Ramos (cell line): ENCODE measurements around the gene STOX2.
"Not testable (repeated sequence)": the region's sequence is repeated elsewhere in the genome, so short reads cannot be mapped to it uniquely, and the experiment has no call there.

ENCODE experiments used
- in situ Hi-C: fragments of 300-500 bp; cut with MboI; formaldehyde crosslinking; loops from one replicate; pipeline ENCODE4 v1.14.3; 2022; ENCODE audit warnings: low sequenced_read_pairs; ENCODE audit not compliant: unreplicated experiment

The STOX2 gene

DNA sequence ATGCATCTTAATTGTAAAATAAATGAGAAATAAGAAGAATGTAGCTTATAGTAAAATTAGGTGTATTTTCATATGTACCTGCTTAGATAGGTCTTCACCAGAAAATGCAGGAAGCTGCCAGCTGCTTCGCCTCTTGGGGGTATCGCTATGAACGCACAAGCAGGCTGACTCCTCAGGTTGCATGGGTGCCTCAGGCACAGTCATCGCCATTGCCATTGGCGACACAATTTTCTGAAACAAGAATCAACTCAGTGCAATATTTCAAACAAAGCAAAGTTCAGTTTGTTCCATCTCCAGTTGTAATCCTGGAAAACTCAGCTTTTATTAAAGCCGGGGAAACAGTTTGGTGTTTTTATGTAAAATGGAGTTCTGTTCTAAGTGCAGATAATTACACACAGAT, 29.7 kb downstream of the STOX2 start:
- in situ Hi-C loops, result no loop called here

DNA sequence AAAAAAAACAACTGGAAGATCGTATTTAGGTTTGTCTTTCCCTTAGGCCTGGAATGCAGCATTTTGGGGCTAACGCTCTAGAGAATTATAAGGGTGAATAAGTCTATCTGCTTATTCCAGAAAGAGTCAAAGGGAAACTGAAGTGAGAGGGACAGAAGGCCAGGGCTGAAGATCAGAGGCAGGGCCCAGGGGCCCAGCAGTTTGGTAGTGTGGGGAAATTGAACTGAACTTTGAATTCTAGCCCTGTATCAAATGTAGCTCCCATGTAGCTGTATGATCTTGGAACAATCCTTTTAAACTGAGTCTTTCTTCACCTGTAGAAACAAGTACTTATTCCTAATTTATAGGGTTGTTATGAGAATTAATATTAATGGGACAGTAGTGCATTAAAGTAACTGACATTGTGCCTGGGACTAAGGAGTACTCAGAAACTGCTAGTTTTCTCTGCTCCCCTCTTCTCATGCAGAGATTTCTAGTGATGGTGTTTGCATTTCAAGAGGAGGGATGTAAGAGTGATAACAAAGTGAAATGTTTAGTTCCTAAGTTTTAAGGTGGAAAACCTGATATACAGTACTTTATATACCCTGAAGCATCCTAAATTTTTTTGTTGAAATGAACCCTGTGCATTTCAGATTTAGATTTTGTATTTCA, 30.4 kb downstream of the STOX2 start:
- in situ Hi-C loops, result no loop called here

DNA sequence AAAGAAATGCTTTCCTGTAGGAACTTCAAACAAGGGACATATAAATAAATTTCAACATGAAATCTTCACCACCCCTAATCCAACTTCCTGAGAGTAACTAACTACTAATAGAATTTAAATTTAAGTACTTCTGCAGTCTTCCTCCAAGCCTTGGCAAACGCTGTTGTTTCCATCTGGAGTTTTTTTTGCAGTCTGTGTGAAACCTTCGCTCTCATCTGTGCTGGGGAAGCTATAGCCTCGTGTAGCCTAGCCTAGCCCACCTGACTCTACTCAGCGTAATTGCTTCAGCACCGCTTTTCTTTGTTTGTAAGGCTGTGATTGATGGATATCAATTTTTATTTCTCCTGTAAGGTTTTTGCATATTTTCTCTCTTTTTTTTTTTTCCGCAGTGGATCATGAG, 30.9 kb downstream of the STOX2 start:
- in situ Hi-C loops, result no loop called here

DNA sequence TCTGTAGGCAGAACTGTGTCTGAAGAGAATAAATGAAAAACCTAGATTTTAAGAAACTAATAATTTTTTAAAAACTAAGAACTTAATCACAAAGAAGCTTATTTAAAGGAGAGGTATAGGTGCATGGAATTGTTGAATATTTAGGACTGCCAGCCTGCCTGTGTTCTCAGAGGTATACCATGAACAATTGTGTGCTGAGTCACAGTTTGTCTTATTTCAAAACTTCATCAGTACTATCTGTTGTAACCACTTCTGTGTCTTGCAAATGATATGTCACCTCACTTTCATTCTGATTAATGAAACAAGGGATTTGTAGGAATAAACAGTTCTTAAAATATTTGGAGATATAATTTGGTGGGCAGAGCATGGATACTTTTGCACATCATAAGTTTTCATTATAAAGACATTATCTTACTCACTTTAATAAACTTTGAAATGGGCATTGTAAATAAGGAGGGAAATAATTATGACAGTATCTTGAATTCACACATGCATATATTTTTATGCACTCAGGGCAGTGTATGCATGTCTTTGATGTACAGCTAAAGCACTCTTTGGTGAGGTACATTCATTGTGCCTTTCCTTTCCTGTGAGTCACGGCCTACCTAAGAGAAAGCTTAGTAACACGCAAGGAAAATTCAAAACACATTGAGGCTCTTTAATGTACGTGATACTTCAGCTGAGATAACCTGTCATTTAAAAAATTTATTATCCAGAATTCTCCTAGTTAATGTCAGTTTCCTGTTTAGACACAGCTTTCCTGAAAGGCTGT, 31.7 kb downstream of the STOX2 start:
- in situ Hi-C loops, result no loop called here

DNA sequence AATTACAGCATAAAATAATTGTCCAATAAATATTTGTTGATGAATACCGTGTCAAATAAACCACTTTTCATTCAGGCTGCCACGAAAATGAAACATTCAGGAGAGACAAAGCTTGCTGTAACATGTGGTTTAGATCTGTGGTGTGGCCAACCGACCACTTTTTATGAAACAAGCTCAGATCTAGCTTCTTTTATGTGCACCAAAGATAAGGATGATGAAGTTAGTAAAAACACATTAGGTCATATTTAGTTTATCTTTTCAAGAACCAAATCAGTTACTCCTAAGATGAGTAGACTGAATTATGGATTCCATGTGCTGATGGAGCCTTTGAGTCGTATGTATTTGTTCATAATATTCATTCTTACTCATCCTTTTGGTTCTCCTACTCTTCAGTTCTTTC, 35.8 kb downstream of the STOX2 start:
- in situ Hi-C loops, result no loop called here

DNA sequence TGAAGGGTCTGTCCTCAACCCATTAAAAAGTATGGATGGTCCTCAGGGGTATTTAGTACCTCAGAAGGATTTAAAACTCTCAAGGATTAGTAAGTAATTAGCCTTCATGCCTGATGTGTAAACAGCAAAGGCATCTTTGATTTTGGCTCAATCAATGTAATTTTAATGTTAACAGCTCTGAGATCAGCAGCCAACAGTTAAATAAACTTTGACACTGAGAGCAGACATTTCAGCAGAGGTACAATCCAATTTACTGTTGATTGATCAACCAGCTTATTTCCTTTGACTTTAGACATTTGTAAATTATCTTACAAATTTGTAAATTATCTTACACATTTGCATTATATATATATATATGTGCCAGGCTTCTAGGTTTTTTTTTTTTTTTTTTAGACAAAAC, 36.9 kb downstream of the STOX2 start:
- in situ Hi-C loops, result no loop called here

DNA sequence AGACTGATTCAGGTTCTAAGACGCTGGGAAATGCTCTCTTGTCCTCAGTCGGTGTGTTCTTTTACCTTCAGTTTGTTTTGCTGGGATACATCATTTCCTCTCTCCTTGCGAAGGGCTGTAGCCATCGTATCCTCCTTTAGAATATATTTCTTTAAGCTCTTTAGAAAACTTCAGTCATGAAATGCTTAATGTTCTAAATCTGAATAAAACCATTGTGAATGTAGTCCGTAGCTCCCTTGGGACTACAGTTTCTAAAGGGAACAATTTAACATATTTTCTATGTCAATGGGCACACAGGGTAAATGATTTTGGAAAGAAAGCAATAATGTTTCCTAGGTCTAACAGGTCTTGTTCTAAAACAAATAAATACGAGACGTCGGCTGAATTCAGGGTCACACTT, 40.6 kb downstream of the STOX2 start:
- in situ Hi-C loops, result no loop called here

DNA sequence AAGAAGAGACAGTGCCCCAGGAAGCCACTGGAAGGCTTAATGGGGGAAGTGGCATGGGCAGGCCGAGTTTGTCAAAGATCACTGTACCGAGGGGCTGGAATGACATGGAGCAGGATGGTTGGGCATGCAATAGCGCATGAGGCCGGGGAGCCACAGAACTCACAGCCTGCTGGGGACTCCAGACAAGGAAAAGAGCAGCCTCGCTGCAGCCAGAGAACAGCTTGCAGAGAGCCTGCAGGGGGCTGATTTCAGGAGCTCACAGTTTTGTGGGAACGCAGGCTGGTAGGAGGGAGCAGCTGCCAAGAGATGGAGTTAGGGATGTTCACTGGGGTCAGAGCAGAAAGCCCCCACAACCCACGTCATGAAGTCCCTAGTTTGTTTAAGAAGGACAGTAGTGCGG, 45.4 kb downstream of the STOX2 start:
- in situ Hi-C loops, result no loop called here

DNA sequence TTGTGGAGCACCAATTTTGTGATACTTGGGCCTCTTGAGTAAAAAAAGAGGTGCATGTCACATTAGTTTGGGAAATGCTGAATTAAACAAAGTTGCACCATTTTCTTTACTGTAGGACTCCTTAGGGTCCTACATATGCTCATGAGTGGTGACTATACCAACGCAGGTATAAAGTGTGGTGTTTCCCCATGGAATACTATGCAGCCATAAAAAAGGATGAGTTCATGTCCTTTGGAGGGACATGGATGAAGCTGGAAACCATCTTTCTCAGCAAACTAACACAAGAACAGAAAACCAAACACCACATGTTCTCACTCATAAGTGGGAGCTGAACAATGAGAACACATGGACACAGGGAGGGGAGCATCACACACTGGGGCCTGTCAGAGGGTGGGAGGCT, 47.5 kb downstream of the STOX2 start:
- in situ Hi-C loops, result not testable (repeated sequence)

DNA sequence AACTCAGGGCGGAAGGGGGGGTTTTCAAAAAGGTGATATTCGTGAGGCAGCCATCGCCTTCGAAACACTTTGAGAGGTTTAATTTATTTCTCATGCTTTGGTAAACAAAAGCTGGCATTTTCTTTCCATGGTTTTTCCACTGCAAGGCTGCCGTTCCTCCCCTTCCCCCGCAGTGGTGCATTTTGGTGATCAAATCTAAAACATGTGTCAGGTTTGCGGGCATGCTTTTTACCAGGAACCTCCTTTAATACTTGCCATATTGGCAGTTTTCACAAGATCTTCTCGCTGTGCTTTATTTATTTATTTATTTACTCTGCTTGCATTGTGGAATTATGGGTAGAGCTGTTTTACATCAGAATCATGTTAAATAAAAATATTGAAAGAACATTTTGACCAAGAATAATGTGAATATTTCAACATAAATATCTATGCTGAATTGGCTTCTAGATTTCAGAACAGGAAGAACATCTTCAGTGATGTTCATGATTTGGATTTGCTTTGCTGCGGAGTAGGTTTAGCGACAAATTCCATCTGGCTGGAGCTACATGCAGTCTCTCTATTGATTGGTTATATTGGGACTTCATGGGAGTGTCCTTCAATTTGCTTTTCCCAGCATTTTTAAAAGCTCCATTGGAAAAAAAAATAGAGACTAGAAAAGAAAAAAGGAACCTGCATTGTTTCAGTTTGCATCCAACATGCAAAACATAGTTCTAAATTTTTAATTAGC, 54.4 kb downstream of the STOX2 start:
- in situ Hi-C loops, result no loop called here

DNA sequence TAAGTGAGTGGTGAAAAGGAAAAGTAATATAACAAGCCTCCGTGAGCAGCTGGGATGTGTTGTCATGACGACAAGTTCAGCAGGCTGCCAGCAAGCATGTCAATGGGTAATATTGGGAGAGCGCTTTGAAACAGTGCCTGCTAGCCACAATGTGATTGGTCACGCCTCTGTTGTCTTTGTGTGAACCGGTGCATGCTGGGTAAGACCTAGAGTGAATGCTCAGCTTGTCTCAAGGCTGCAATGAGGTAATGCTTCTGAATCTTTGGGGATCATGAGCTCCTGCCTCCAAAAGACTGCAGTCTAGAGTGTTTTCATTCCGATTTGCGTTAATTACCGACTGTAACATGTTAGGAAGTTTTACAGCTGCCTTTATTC, 54.9 kb downstream of the STOX2 start:
- in situ Hi-C loops, result no loop called here

DNA sequence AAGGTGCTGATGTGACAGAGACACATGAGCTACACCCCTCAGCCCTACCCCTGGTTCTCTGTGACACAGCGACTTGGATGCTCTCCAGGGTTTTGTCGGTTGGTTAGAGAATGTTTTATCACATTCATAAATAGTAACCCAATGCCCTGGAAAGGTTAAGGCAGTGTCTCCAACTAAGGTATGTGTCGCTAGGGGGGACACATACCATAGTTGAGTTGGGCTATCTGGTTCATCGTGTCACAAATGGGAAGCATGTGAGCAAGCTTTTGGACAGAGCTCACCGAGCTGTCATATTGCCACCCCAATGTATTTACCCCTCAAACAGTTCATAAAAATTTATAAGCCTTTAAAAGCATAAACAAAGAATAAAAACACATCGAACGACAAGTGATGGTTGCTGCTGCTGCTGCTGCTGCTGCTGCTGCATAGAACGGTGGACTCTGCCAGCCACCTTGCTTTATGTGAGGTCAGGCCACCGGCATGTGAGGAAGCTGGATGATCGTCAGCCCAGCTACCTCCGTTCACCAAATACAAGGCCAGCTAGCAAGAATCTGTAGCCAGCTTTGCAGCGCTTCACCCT, 55.9 kb downstream of the STOX2 start:
- in situ Hi-C loops, result no loop called here

DNA sequence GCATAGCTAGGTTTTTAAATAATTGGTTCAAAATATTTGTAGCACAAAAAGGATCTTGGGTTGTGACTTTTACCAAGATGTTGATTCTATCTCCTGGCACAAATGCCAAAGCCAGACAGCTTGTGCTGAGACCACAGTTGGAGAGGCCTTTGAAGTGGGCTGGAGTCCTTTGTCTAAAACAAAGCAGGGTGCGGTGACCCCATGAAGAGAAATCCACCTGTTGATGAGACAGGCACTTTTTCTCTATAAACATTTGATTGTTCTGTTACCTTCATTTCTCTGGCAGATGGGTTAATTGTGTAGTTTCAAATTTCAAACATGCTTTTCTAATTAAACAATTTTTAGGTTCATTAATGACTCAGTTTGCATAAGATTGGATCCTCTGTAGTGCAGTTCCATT, 56.7 kb downstream of the STOX2 start:
- in situ Hi-C loops, result no loop called here

DNA sequence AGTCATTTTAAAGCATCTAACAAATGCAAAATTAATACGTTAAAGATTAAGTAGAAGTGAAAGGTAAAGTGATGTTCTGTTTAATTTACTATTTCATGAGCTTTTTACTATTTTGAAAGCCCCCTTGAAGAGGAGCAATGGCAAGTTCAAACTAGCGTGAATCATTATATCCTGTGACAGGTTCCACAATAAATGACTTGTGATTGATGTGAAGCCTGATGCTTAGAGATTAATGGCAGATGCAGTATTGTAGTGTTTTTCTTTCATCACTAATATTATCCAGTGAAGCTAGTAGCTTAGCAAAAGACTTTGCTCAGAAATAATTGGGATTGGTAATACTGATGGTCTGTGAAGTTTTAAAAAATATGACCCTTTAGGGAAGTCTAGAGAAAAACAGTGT, 57.3 kb downstream of the STOX2 start:
- in situ Hi-C loops, result no loop called here

DNA sequence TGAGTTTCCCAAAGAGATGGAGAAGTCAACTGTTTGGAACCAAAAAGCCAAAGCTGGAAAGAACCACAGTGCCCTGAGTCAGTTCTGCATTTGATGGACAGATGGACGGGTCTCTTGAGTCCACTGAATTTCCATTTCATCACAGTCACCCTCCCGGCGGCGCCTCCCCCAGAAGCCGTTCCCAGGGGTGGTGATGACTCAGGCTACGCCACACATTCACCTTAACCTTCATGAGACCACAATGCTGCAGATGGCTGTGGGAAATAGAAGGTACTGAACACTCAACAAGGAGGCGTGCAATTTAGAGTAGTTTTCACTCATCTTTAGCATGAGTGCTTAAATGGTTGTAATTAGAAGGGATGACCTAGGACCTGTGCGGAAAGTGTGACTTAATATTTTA, 61.3 kb downstream of the STOX2 start:
- in situ Hi-C loops, result no loop called here

DNA sequence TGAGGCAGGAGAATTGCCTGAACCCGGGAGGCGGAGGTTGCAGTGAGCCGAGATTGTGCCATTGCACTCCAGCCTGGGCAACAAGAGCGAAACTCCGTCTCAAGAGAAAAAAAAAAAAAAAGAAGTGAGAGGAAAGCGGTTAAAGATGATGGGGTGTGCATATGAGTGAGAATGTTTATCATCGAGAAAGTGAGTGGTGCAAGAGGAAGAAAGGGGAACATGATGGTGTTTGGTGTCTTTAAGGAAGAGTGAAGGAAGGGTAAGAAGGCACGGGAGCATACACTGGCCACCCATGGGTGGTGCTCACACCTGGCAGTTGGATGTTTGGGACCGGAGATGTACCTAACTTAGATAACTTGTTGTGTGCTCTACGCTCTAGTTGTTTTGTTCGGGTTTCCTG, 62.2 kb downstream of the STOX2 start:
- in situ Hi-C loops, result no loop called here

DNA sequence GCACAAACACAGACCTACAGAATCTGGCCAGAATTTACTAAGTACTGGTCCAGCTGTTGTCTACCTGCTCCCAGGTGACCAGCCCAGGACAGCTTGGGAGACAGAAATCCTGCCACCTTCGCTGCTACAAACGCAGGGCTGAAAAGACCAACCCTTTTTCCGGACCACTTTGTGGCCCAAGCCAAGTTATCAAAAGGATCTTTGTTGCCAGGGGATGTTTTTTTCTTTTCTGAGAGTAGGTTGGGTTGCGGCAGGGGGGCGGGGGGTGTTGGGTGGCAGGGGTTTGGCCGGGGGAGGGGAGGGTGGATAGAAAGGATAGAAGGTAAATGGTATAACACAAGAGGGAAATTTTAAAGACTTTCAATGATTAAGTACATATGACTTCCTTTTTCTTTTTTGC, 63.4 kb downstream of the STOX2 start:
- in situ Hi-C loops, result no loop called here

DNA sequence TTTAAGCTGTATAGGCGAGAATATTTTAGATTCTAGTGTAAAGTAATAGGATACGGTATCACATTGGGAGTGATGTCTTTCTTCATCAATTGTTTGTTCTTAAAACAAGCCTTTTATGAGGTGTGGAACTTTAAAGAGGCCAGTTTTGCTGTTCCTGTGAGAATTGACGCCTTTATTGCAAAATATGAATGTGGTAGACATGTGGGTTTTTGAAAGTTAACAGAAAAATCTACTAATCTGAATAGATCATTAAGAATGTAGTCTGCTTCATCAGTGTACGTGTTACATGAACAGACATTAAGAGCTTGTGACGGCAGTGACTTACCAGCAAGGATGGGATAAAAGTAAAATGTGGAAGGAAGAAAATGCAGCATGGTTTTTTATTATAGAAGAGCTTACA, 63.8 kb downstream of the STOX2 start:
- in situ Hi-C loops, result no loop called here

DNA sequence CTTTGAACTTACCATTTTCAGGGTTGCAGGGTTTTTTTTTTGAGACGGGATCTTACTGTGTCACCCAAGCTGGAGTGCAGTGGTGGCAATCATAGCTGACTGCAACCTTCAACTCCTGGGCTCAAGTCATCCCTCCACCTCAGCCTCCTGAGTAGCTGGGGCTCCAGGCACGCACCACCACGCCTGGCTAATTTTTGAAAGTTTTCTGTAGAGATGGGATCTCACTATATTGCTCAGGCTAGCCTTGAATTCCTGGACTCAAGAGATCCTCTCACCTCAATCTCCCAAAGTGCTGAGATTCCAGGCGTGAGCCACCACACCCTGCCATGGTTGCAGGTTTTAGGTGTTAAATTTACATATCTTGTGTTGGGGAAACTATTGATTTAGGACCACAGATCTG, 64.5 kb downstream of the STOX2 start:
- in situ Hi-C loops, result no loop called here

DNA sequence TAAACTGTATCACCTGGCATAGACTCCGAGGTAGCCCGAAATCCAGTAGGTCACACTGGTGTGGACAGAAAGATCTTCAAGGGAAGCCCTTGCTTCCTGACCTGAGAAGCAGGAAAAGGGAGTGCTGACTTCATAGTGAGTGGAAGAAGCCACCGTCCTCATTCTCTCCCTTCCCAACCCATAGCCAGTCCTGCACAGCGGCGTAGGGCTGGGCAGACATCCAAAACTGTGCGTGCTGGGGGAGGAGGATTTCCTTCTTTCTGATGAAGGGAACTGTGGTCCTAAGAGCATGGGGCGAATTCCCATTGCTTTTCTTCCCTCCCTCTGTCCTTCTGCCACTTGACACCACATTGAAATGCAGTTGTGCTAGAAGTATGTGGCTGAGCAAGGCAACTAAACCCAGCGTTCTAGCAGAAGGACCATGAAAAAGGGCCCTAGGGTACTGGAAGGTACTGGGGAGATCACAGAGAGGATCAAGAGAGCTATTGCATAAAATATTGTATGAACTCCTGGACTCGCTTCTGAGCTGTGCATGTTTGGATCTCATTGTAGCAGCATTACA, 66.9 kb downstream of the STOX2 start:
- in situ Hi-C loops, result no loop called here

DNA sequence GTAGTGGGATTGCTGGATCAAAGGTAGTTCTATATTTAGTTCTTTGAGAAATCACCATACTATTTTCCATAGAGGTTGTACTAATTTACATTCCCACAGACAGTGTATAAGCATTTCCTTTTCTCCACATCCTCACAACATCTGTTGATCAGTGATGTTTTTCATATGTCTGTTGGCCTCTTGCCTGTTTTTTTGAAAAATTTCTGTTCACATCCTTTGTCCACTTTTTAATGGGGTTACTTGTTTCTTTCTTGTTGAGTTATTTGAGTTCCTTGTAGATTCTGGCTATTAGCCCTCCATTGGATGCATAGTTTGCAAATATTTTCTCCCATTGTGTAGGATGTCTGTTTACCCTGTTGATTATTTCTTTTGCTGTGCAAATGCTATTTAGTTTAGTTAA, 72.6 kb downstream of the STOX2 start:
- in situ Hi-C loops, result no loop called here
